ENCODE measurements around the gene PCP4. TPM values are rescaled to one million over a fixed set of nuclear protein-coding genes. Genes with fewer than 3 reads are reported as not detected.

PCP4 gene
- total and polyA plus RNA-seq, 9 of the 15 experiments (the other 6 are each of a cell fraction or from before 2014, with no cell fraction given) = not detected

GRCh38 chr21:39900491-39900890 is 33.3 kb downstream of the PCP4 start:
- ATAC-seq (no peak), DNase-seq (ENCODE audit: extremely low read depth in 1 of 4, low spot score in 3 of 4) (no peak), FAIRE-seq (no peak)
- no TSS peak for BruUV-seq (replicated peaks)
- H3K27me3 ChIP-seq (ENCODE audit: control insufficient read depth in 2 of 2, insufficient read depth in 2 of 2, low read length in 2 of 2) = no peaks in the 10 kb centered on the region
- WGBS (ENCODE audit: insufficient coverage, low coverage, missing lambda C conversion rate) = 0% methylated on average over 5 of the region's 5 CpGs
- no peak overlapping the region for H3K9ac ChIP-seq (ENCODE audit: insufficient read depth in 1 of 2, low read depth in 2 of 2, low read length in 2 of 2)
- H3K79me2 ChIP-seq (ENCODE audit: control insufficient read depth, insufficient read depth, low read length) = no peaks in the 10 kb centered on the region
- H3K4me1 ChIP-seq (replicated peaks in 1 of 2; ENCODE audit: control insufficient read depth in 2 of 2, insufficient read depth in 2 of 2, low read length in 2 of 2) = no peaks in the 10 kb centered on the region
- POLR2A ChIA-PET = no interaction called here
- H3K36me3 ChIP-seq (ENCODE audit: control insufficient read depth, insufficient read depth, low read length) = no peaks in the 10 kb centered on the region
- H3K4me2 ChIP-seq (ENCODE audit: insufficient read depth, low read length) = no peak overlapping the region
- H2AFZ ChIP-seq (ENCODE audit: low read depth, low read length) = no peak overlapping the region
- H3K9me1 ChIP-seq (ENCODE audit: control insufficient read depth, insufficient read depth, low read length) = no peaks in the 10 kb centered on the region
- CTCF ChIA-PET (ENCODE audit: low intra/inter-chr PET ratio) = no interaction called here
- no peaks in the 10 kb centered on the region for H3K9me3 ChIP-seq (replicated peaks; ENCODE audit: control insufficient read depth, insufficient read depth, low read depth, low read length)
- H3K4me3 ChIP-seq = no peak overlapping the region
- H4K20me1 ChIP-seq (replicated peaks; ENCODE audit: control insufficient read depth, insufficient read depth, low read length) = no peaks in the 10 kb centered on the region
- intact Hi-C loops (cut with micrococcal nuclease) = no loop called here
- H3K27ac ChIP-seq (ENCODE audit: extremely low read depth, low read depth, low read length) = no peak overlapping the region
- in situ Hi-C loops (cut with MboI) = no loop called here
- TF ChIP-seq ZNF655 (CRISPR knock-in tag; IDR thresholded peaks at IDR 0.05) = no peak
- no peak for TF ChIP-seq GABPA (tag; conservative IDR thresholded peaks at IDR 0.05; ENCODE audit: low read depth)
- no peak for TF ChIP-seq MTA2 (IDR thresholded peaks at IDR 0.05; ENCODE audit: low read depth)
- TF ChIP-seq RBM39 (optimal IDR thresholded peaks at IDR 0.05; ENCODE audit: low read depth, low read length) = no peak
- TF ChIP-seq UBTF (IDR thresholded peaks at IDR 0.05; ENCODE audit: borderline replicate concordance in 1 of 2, low read depth in 2 of 2, low read length in 2 of 2) = no peak
- TF ChIP-seq ZNF318 (IDR thresholded peaks at IDR 0.05; ENCODE audit: borderline replicate concordance in 1 of 2, low read depth in 1 of 2) = no peak
- no peak for TF ChIP-seq ZNF77 (CRISPR knock-in tag; IDR thresholded peaks at IDR 0.05)
- no peak for TF ChIP-seq ZNF584 (CRISPR knock-in tag; IDR thresholded peaks at IDR 0.05; ENCODE audit: low read depth)
- no peak for TF ChIP-seq SP2 (IDR thresholded peaks at IDR 0.05; ENCODE audit: extremely low read depth, low read depth, low read length, poor library complexity, severe bottlenecking)

Measured in K562 (cell line).